Stimulated activated naive CD8-positive, alpha-beta T cell treated with anti-CD3 and anti-CD28 coated beads, Interleukin-15, amount 100 ng/mL, for 72 hours (primary cell): ENCODE results near the gene ZNF320.
"Not testable (repeated sequence)": the region's sequence is repeated elsewhere in the genome, so short reads cannot be mapped to it uniquely, and the experiment has no call there.

Experiments
- ATAC-seq: fragments of 150-1000 bp; cut with Tn5 transposase; 2 replicates; pipeline ENCODE4 v1.10.0; 2021; ENCODE audit warnings: mild to moderate bottlenecking, moderate library complexity
- DNase-seq, 2 donors: peaks; one replicate each; pipeline ENCODE4 v3.0.0; 2021 to 2022
- H3K27ac Mint-ChIP-seq, 2 donors: one replicate each; pipeline ENCODE4 v1.8.0; 2022; ENCODE audit warnings: mild to moderate bottlenecking in 2 of 2, mixed read lengths in 2 of 2, moderate library complexity in 2 of 2
- H3K27me3 Mint-ChIP-seq: one replicate; pipeline ENCODE4 v1.8.0; 2022; ENCODE audit warnings: mixed read lengths
- H3K4me1 Mint-ChIP-seq: one replicate; pipeline ENCODE4 v1.8.0; 2022; ENCODE audit warnings: mild to moderate bottlenecking, mixed read lengths
- H3K4me3 Mint-ChIP-seq, 2 donors: one replicate each; pipeline ENCODE4 v1.8.0; 2022; ENCODE audit warnings: mild to moderate bottlenecking in 2 of 2, mixed read lengths in 2 of 2, moderate library complexity in 1 of 2
- H3K9me3 Mint-ChIP-seq, 2 donors: one replicate each; pipeline ENCODE4 v1.8.0; 2022; ENCODE audit warnings: mixed read lengths in 2 of 2

The ZNF320 gene

DNA sequence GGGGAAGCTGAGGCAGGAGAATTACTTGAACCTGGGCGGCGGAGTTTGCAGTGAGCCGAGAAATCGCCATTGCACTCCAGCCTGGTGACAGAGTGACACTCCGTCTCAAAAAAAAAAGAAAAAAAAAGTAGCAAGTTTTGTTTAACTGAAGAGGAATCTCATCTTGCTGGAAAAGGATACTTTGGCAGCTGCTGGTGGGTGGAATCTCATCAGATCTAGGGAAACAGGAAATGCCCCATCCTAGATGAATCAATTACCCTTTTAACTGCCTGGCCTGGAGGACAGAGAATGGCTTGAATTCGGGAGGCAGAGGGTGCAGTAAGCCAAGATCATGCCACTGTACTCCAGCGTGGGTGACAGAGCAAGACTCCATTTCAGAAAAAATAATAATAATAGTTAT, 8.4 kb downstream of the ZNF320 start:
- H3K4me3 Mint-ChIP-seq = no peak overlapping the region

DNA sequence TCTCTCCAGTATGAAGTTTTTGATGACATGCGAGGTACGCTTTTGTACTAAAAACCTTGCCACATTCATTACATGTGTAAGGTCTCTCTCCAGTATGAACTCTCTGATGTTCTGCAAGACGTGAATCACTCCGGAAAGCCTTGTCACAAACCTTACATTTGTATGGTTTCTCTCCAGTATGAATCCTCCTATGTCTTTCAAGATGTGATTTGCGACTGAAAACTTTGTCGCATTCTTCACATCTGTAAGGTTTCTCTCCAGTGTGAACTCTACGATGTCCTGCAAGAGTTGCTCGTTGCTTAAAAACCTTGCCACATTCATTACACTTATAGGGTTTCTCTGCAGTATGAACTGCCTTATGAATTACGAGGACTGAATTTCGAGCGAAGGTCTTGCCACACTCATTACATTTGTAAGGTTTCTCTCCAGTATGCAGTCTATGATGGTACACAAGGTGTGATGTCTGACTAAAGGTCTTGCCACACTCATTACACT, 16.5 kb downstream of the ZNF320 start:
- DNase-seq (no peak), ATAC-seq (no peak)
- H3K4me1 Mint-ChIP-seq = no peaks in the 10 kb centered on the region
- H3K27ac Mint-ChIP-seq = no peak overlapping the region
- H3K4me3 Mint-ChIP-seq = no peak overlapping the region
- peaks cover 41 to 54% of the 10 kb centered on the region in 2 donors for H3K9me3 Mint-ChIP-seq
- no peaks in the 10 kb centered on the region for H3K27me3 Mint-ChIP-seq

More for the DNA sequence above, 8.4 kb downstream of the ZNF320 start:
- Mint-ChIP-seq H3K4me1 (peaks cover 6% of the 10 kb centered on the region), H3K9me3 (peaks cover 7 to 26% of the 10 kb centered on the region in 2 donors), H3K27ac (no peak overlapping the region), H3K27me3 (no peaks in the 10 kb centered on the region)
- DNase-seq (no peak), ATAC-seq (no peak)

DNA sequence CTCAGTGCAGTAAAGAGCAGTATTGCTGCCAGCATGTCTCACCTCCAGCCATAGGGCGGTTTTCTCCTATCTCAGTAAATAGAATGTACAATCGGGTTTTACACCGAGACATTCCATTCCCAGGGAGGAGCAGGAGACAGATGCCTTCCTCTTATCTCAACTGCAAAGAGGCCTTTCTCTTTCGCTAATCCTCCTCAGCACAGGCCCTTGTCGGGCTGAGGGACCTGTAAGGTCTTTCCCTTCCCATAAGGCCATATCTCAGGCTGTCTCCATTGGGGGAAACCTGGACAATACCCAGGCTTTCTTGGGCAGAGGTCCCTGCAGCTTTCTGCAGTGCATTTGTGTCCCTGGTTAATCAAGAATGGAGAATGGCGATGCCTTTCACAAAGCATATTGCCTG, 24.4 kb downstream of the ZNF320 start:
- not testable (repeated sequence) for H3K4me3 Mint-ChIP-seq, H3K27ac Mint-ChIP-seq, H3K27me3 Mint-ChIP-seq, ATAC-seq, DNase-seq, H3K4me1 Mint-ChIP-seq
- peaks cover 43 to 59% of the 10 kb centered on the region in 2 donors for H3K9me3 Mint-ChIP-seq

DNA sequence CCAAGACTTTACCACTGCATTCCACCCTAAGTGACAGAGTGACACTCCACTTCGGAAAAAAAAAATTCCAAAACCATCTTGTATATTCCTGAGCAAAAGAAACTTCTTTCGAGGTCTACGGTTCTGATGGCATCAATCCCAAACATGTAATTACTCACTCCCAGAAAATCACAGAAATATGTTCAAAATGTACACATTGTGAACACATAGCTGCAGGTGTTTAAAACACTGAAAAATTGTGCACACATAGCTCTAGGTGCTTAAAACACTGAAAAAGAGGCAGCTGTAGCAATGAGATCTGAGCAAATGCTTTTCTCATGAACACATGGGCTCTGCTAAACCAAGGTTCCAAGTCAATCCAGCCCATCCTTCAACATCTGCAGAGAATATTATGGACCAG, 26.0 kb downstream of the ZNF320 start:
- H3K27me3 Mint-ChIP-seq = no peaks in the 10 kb centered on the region
- H3K9me3 Mint-ChIP-seq = peaks cover 37 to 49% of the 10 kb centered on the region in 2 donors
- H3K4me3 Mint-ChIP-seq = no peak overlapping the region
- DNase-seq (no peak), ATAC-seq (no peak)
- no peaks in the 10 kb centered on the region for H3K4me1 Mint-ChIP-seq
- no peak overlapping the region for H3K27ac Mint-ChIP-seq

GRCh38 chr19:52868031-52868430, 29.4 kb downstream of the ZNF320 start:
- not testable (repeated sequence) for H3K4me3 Mint-ChIP-seq, H3K27me3 Mint-ChIP-seq, ATAC-seq, DNase-seq, H3K4me1 Mint-ChIP-seq
- Mint-ChIP-seq H3K27ac (peak overlapping the region in 1 of 2 donors; percentile 69), H3K9me3 (peaks cover 21 to 24% of the 10 kb centered on the region in 2 donors)

DNA sequence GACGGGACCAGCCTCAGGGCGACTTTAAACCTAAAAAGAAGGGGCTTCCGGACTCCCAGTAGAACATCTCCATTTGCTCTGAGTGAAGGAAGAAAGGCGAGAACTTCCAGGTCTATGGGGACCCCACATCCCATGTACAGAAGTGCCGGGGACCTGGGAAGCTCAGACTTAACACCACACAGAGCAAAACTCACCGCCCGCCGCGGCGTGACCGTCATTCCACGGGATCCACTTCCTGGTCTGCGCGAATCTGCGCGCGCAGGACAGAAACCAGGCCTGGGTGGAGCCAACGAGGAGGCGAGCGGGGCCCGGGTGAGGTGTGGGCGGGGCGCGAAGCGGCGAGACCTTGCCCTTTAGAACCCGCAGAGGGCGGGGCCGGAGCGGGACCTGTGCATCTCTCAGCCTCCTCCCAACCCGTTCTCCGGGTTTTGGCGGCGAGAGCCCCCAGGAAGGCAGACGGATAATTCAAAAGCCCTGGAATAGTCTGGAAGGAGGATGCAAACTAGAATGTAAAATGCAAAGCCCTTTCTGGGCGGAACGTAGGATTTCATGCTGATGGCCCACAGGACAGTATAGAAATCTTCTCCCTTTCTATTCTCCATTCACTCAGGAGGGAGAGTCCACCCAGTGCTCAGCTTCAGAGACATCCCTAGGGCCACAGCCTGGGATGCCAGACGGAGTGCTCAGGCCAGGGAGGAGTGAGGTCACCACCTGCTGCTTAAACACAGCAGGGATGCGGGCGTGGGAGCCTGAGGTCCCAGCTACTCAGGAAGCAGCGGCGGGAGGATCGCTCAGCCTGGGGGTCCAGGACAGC, 39.9 kb downstream of the ZNF320 start, which contains the start of gene ZNF468:
ZNF468 (minus strand) TSS at position 242 of the 814 bp plus-strand sequence. CDS start 3,347 bp downstream, outside the sequence.
- peak within 1 kb of the TSS; percentile 46 to 91 for H3K27ac Mint-ChIP-seq
- peaks cover 23% of the 10 kb centered on the region for H3K4me1 Mint-ChIP-seq
- ATAC-seq (peak; percentile 100), DNase-seq (peak; percentile 66 to 78)
- H3K4me3 Mint-ChIP-seq = peak within 1 kb of the TSS; percentile 95 to 99
- not testable (repeated sequence) for H3K27me3 Mint-ChIP-seq, H3K9me3 Mint-ChIP-seq

DNA sequence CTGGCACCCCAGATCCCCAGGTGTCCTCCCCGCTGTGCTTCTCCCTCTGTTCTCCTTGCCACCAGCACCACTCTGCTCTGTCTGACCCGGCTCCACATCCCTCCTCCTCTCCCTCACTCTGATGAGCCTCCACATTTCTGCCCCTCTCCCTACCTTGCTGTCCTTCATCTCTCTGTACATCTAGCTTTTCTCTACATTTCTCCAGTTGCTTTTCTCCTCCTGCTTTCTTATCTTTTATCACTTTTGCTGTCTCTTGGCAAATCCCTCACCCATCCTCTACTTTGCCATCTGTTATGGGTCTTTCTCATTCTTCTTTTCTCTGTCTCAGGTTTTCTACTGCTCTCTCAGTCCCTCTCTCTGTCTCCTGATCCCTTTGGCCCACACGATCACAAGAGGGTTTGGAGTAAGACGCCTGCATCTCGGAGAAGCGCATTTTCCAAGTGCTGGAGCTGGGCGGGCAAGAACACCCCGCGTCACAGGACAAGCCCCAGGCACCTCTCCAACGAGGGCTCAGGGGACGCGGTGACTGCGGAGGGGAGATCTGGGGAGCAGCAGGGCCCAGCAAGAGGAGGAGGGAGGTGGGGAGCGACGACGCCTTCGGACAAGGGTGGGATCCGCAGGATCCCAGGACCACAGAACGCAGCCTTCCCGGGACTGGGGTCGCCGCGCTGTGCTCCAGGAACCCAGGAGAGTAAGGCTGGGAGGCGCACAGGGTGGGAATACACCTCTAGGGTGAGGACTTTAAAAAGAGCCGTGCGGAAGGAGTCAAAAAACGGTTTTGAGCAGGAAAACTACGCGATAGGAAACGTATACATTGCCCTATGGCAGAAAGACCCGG, 40.7 kb downstream of the ZNF320 start:
- peak; percentile 55 for ATAC-seq
- peak overlapping the region; percentile 46 to 91 for H3K27ac Mint-ChIP-seq
- peak; percentile 10 to 16 for DNase-seq
- H3K9me3 Mint-ChIP-seq, H3K27me3 Mint-ChIP-seq: not testable (repeated sequence)
- H3K4me3 Mint-ChIP-seq = peak overlapping the region; percentile 95 to 99
- H3K4me1 Mint-ChIP-seq = peaks cover 23% of the 10 kb centered on the region
